ENCODE data around the gene RASSF8.

RASSF8 gene

DNA sequence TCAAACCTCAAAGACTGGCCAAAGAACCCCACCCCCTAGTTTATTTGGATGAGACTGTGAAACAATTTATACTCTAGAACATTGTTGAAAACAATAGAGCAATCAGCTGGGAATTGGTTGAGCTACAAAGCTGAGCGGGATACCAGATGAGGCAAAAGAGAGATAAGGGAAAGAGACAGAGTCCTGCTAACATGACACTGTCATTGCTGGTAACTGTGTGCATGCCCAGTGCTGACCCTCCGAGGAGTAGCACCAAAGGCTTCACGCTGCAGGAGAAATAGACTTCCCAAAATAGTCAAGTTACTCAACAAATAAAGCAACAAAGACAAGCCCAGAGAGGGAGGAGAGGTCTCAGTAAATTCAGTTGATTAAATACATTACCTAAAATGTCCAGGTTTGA is 63.6 kb downstream of the RASSF8 start:
- DNase-seq (ENCODE audit: low read depth), result no peak
- TF ChIP-seq CTCF (IDR thresholded peaks at IDR 0.05; ENCODE audit: low read length, missing control alignments), result no peak
- no peak overlapping the region for H3K4me3 ChIP-seq (replicated peaks; ENCODE audit: low read depth, low read length)

GRCh38 chr12:26026713-26027112 is 68.2 kb downstream of the RASSF8 start:
- no peak for DNase-seq (ENCODE audit: low read depth)
- TF ChIP-seq CTCF (IDR thresholded peaks at IDR 0.05; ENCODE audit: low read length, missing control alignments), result no peak
- no peak overlapping the region for H3K4me3 ChIP-seq (replicated peaks; ENCODE audit: low read depth, low read length)

GRCh38 chr12:26027401-26027800 is 68.9 kb downstream of the RASSF8 start:
- no peak for DNase-seq (ENCODE audit: low read depth)
- no peak for TF ChIP-seq CTCF (IDR thresholded peaks at IDR 0.05; ENCODE audit: low read length, missing control alignments)

DNA sequence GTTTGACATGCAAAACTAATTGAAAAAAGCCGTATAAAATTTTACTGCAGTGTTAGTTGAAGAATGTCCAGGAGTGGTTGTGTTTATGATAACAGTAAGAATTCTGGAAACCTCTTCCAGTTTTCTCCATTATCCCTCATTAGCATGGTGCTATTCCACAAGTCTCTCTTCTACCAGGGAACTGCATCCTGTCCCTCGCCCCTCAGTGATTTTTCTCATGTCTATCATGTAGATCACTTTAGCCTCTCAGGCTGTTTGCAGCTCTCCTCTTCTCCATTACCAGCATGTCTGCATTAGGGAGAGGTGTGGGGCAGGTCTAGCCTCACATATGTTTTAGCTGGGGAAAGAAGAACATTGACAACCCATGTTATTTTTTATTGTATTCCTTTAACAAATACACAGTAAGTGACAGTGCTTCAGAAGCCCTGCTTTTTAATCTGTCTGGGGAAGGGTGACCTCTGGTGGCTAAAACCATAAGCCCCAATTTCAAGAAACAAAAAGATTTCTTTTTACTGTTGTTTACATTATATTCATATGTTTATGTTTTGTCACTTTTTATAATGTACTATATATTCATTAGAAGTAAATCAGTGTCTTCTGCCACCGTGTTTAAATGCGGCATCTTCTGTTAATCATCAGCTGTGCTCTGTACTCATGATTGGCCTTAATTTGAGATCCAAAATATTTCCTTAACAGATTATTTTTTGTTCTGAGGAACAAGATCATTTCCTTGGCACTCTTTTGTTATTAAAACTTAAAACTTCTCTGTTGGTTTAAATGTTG is 70.7 kb downstream of the RASSF8 start:
- DNase-seq (ENCODE audit: low read depth), result peak; percentile 79
- no peak overlapping the region for H3K4me3 ChIP-seq (replicated peaks; ENCODE audit: low read depth, low read length)
- peak; percentile 78 for TF ChIP-seq CTCF (IDR thresholded peaks at IDR 0.05; ENCODE audit: low read length, missing control alignments)

More at GRCh38 chr12:26027401-26027800, 68.9 kb downstream of the RASSF8 start:
- no peak overlapping the region for H3K4me3 ChIP-seq (replicated peaks; ENCODE audit: low read depth, low read length)

DNA sequence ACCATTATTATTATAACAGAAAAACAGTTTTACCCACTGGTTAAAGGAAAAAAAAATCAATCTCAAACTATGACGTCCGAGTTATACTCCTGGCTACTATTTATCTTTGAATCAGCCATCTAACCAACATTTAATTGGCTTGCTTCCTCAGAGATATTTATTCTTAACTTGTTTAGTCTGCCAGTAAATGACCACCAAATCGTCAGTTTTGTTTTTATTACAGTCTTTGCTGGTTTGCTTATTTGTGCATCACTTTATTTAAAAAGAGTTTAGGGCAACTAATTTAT is 71.2 kb downstream of the RASSF8 start:
- H3K4me3 ChIP-seq (replicated peaks; ENCODE audit: low read depth, low read length), result no peak overlapping the region
- no peak for DNase-seq (ENCODE audit: low read depth)
- TF ChIP-seq CTCF (IDR thresholded peaks at IDR 0.05; ENCODE audit: low read length, missing control alignments), result no peak

DNA sequence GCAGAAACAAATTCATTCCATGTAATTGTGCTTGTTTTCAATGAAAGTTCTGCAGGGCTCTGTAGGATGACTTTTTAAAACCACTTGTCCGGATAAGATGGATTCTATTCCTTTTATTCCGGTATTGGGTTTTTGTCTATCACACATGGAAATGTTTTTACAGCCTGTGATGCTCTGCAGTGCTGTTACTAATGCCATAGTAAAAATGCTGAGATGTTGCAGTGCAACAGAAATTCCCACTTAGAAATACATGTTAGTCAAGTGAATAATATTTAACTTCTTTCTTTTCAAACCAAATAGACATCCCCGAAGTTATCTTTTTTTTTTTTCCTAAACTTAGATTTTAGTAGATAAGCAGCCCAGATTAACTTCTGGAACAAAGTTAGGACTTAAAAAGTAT is 71.9 kb downstream of the RASSF8 start:
- DNase-seq (ENCODE audit: low read depth), result no peak
- no peak overlapping the region for H3K4me3 ChIP-seq (replicated peaks; ENCODE audit: low read depth, low read length)
- no peak for TF ChIP-seq CTCF (IDR thresholded peaks at IDR 0.05; ENCODE audit: low read length, missing control alignments)

DNA sequence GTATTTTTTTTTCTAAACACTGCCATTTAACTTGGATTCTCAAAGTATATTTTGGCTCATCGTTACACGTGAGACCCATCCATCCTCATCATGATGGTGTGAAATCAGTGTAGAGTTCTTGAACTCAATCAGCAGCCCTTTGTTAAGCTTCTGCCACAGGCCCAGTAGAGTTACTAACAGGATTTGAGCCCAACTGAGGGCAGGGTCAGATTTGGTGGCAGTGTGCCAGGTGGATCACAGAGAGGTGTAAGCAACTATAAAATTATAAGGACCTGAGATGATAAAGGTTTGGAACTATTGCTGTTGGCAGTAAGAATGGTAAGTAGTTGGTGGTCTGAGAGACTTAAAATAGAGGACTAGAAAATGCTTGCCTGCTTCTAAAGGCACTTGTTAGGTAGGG is 72.8 kb downstream of the RASSF8 start:
- TF ChIP-seq CTCF (IDR thresholded peaks at IDR 0.05; ENCODE audit: low read length, missing control alignments), result no peak
- no peak for DNase-seq (ENCODE audit: low read depth)
- no peak overlapping the region for H3K4me3 ChIP-seq (replicated peaks; ENCODE audit: low read depth, low read length)
